ENCODE measurements around the gene CFAP20DC. TPM values are rescaled to one million over a fixed set of nuclear protein-coding genes. Genes with fewer than 3 reads are reported as not detected.

The CFAP20DC gene
- total and polyA plus RNA-seq, 2 of the 8 experiments (the other 6 are each of a cell fraction or from before 2014, with no cell fraction given): 2.2 to 2.8 TPM

DNA sequence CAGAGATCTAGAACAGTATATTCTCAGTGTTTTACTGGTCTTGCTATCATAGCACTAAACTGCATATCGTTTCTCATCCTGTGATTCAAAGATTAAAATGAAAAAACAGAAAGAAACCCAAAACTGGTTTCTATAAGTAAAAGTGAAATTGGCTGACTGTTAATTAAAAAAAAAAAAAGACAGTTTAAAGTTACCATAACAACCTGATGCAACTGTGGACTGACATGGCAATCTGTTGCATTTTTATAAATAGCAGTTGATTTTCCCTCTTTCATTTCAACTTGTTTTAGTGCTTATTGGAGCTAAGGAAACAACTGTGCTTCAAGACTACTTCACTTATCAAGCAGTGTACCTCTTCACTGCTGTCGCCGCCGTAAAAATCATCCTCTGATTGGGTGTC lies 186.6 kb downstream of the CFAP20DC start:
- TF ChIP-seq KDM1A (IDR thresholded peaks at IDR 0.05; ENCODE audit: borderline replicate concordance, low read length) (no peak), CTBP2 (IDR thresholded peaks at IDR 0.05; ENCODE audit: borderline replicate concordance, insufficient read depth, insufficient read length, low read length) (no peak), EGR1 (IDR thresholded peaks at IDR 0.05; ENCODE audit: borderline replicate concordance, low read depth, low read length) (no peak)
- TF ChIP-seq, protein P1, sequence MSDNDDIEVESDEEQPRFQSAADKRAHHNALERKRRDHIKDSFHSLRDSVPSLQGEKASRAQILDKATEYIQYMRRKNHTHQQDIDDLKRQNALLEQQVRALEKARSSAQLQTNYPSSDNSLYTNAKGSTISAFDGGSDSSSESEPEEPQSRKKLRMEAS (IDR thresholded peaks at IDR 0.05): no peak
- Histone ChIP-seq H3K4ac (replicated peaks; ENCODE audit: insufficient read length, low read depth, low read length) (no peak overlapping the region), H2BK120ac (replicated peaks; ENCODE audit: low read depth, low read length) (no peak overlapping the region), H2BK12ac (ENCODE audit: low read depth, low read length) (no peak overlapping the region), H3K23me2 (ENCODE audit: low read depth, low read length) (no peaks in the 10 kb centered on the region), H2BK5ac (ENCODE audit: low read depth, low read length) (no peak overlapping the region), H3K56ac (replicated peaks; ENCODE audit: insufficient read length, low read depth, low read length) (no peak overlapping the region), H2BK15ac (ENCODE audit: low read length) (no peak overlapping the region), H3K4me2 (ENCODE audit: insufficient read depth in 1 of 2, low read depth in 2 of 2, low read length in 2 of 2) (no peak overlapping the region), H3K27ac (ENCODE audit: low read depth, low read length) (no peak overlapping the region), H3K4me1 (replicated peaks in 1 of 4; ENCODE audit: control insufficient read depth in 3 of 4, insufficient read depth in 4 of 4, low read length in 3 of 4) (peaks cover 0 to 10% (median 3%) of the 10 kb centered on the region in 4 experiments; a peak in 4 of 7 replicates), H2AFZ (ENCODE audit: low read length) (no peak overlapping the region), H2BK20ac (ENCODE audit: low read length) (no peak overlapping the region), H3K4me3 (ENCODE audit: extremely low read depth in 1 of 4, insufficient read depth in 2 of 4, low read depth in 3 of 4, low read length in 4 of 4) (no peak overlapping the region), H4K20me1 (replicated peaks in 1 of 2; ENCODE audit: control insufficient read depth in 1 of 2, insufficient read depth in 2 of 2, low read length in 2 of 2) (no peaks in the 10 kb centered on the region), H3K36me3 (ENCODE audit: control insufficient read depth in 2 of 4, insufficient read depth in 4 of 4, low read length in 3 of 4) (no peaks in the 10 kb centered on the region), H3K79me1 (ENCODE audit: low read depth, low read length) (no peaks in the 10 kb centered on the region), H3K18ac (ENCODE audit: extremely low read depth, low read length) (no peak overlapping the region), H3K14ac (ENCODE audit: insufficient read length) (no peak overlapping the region), H3K9me3 (ENCODE audit: insufficient read depth in 2 of 2, low read depth in 1 of 2, low read length in 1 of 2) (no peaks in the 10 kb centered on the region), H4K91ac (replicated peaks; ENCODE audit: insufficient read length, low read length) (no peak overlapping the region), H3K79me2 (ENCODE audit: control insufficient read depth in 1 of 2, insufficient read depth in 2 of 2, low read length in 2 of 2) (no peaks in the 10 kb centered on the region), H2AK5ac (ENCODE audit: low read depth, low read length) (no peak overlapping the region), H4K5ac (ENCODE audit: insufficient read length, low read depth, low read length) (no peak overlapping the region), H3K23ac (ENCODE audit: insufficient read length) (no peak overlapping the region), H3K27me3 (replicated peaks in 1 of 4; ENCODE audit: control insufficient read depth in 3 of 4, extremely low read depth in 1 of 4, insufficient read depth in 3 of 4, low read length in 3 of 4) (no peaks in the 10 kb centered on the region), H4K8ac (ENCODE audit: extremely low read depth, insufficient read depth, low read length) (no peak overlapping the region), H3K9ac (replicated peaks in 1 of 4; ENCODE audit: extremely low read depth in 1 of 4, low read depth in 3 of 4, low read length in 3 of 4) (no peak overlapping the region)
- POLR2A ChIA-PET (ENCODE audit: partially characterized antibody): no interaction called here
- FAIRE-seq (no peak), DNase-seq (ENCODE audit: low read depth in 1 of 2, low spot score in 2 of 2) (no peak)
- WGBS, 2 experiments (ENCODE audit: extremely low coverage in 1 of 2, insufficient coverage in 1 of 2, insufficient read length in 1 of 2, insufficient replicate concordance in 2 of 2, low coverage in 1 of 2, low lambda C conversion rate in 2 of 2, missing lambda C conversion rate in 1 of 2): 82% methylated on average over 4 of the region's 4 CpGs; no CpG with 5 or more reads in 1 of the 2 experiments
- CTCF ChIA-PET (ENCODE audit: partially characterized antibody): no interaction called here

Data from H1 (cell line).